Stimulated activated CD8-positive, alpha-beta memory T cell treated with anti-CD3 and anti-CD28 coated beads, Interleukin-4, amount 100 ng/mL, for 1 hour (primary cell): ENCODE measurements around the gene CD300LD.

Experiments
- DNase-seq, 2 donors: peaks; one replicate each; pipeline ENCODE4 v3.0.0-alpha.2; 2020; ENCODE audit warnings: low read depth in 2 of 2, low spot score in 1 of 2

Gene CD300LD

GRCh38 chr17:74545843-74546230 is 46.2 kb downstream of the CD300LD start, which contains the start of gene CD300C:
CD300C (minus strand) TSS chr17:74546115; CDS start chr17:74545782, 333 bp downstream.
- no peak for DNase-seq

- no peak for DNase-seq
These were observed 46.9 kb downstream of the CD300LD start for GRCh38 chr17:74544991-74545842.

- no peak for DNase-seq
These were observed 48.0 kb downstream of the CD300LD start for GRCh38 chr17:74543891-74544760.

DNA sequence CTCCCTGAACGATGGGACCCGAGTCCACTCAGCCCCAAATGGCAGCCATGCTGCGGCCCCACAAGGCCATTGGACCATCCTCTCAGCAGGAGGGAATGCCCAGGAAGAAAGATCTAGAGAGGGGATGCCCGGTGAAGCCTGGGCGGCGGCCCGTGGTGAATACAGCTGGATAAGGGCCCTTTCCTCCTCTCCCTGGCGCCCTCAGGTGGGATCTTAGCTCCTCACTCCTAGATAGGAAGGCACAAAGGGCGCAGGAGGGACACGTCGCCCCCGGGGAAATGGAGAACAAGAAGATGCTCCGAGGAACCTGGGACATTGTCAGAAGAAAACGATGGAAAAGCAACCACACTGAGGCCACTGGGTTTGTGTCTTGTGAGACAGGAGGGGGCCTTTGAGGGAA is 48.7 kb downstream of the CD300LD start:
- DNase-seq: no peak

DNA sequence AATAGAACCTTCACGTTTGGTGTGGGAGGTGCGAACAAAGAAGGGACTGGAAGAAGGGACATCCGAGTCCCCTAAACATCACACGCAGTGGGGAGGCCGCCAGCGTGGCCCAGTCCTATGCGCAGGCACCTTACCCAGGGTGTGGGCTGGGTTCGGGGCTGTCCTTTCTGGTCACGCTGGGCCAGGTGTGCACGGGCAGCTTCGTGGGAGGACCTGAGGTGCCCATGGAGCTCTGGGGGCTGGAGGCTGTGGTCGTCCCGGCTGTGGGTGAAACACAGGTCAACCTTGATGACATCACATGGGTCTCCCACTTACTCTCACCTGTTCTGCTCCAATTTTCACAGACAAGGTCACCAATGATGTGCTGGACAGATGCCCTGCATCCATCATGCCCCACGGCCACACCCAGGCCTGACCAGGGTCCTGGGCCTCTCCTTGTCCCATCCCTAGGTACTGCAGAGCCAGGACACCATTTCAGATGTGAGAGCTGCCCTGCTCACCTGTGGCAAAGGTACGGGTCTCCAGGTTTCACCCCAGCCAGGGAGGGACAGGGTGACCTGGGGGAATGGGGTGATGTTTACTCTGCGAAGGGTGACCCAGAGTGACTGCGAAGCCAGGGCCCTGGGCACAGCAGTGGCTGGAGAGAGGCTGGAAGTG is 49.2 kb downstream of the CD300LD start:
- DNase-seq: no peak

- DNase-seq: no peak
These were observed 49.9 kb downstream of the CD300LD start for GRCh38 chr17:74542166-74542565.

DNA sequence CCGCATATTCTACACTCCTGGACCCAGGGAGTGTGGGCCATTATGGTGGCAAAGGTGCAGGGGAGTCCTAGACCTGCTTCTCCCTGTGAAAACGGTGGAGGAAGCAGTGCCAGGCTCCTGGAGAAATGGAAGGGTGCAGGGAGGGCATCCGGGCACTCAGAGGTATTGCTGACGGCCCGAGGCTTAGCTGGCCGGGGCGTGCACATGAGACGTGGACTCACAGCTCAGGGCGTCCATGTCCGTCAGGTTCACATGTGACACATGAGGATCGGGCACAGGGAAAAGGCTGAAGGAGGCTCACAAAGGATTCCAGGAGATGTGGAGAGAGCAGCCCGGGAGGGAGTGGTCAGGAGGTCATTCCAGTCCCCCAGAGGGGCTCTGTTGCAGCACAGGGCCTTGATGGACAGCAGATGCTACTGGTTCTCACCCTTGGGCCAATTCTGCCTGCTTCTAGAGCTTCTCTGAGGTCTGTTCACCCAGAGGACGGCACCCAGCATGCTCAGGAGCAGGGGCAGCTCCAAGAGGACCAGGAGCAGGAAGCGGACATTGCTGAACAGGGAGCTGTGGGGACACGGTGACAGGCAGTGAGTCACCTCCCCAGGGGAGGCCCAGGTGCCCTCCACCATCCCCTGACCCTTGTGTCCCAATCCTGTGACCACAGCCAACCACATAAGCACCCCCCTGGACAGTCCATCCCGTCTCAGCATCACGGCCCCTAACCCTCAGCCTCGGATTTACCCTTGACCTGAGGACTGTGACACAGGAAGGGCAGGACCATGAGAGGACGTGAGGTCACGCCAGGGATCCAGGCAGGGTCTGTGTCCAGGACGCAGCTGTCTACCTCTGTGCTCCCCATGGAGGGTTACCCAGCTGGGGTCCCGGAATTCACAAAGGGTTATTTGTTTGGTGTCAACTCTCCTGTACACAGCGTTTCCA is 50.6 kb downstream of the CD300LD start:
- no peak for DNase-seq

- DNase-seq: no peak
These were observed 52.7 kb downstream of the CD300LD start for GRCh38 chr17:74539281-74539820.

DNA sequence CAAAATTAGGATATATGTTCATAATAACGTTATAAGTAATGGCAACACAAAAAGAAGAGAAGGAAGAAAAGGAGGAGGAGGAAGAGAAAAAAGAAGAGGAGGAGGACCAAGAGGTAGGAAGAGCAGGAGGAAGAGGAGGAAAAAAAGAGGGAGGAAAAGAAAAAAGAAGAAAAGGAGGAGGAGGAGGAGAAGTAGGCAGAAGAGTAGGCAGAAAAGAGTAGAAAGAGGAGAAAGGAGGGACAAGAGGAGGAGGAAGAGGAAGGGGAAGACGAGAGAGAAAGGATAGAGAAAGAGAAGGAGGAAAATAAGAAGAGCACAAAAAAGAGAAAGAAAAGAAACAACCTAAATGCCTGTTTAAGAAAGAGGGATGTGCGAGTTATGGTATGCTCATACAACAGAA is 55.2 kb downstream of the CD300LD start:
- no peak for DNase-seq

- no peak for DNase-seq
These were observed 60.0 kb downstream of the CD300LD start for GRCh38 chr17:74532115-74532514.

DNA sequence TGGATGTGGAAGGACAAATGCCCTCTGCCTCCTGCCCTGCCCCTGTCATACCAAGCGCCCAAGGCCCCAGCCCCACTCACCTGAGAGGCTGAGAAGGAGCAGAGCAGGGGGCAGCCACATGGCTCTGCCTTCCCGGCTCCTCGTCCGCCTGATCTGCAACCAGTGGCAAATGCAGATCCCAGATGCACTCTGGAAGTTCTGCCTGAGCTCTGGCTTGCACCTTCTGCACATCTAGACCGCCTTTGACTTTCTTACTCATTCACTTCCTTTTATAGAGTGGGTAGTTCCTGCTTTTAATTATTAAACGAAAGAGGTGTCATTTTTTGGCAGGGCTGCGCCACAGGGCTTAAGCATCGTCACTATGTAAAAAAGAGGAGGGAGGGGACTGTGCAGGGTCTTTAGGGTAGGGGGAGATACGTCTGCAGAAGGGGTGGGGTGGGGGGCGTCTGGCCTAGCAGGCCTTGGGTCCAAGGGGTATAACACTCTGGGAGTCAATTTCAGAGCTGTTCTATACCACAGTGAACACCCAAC is 60.8 kb downstream of the CD300LD start, which contains the start of gene CD300LB:
Gene CD300LB, minus strand, starts transcription at position 245 of the 531 bp plus-strand sequence. Its CDS starts 125 bp downstream, at position 120.
- DNase-seq: no peak

- DNase-seq: no peak
These were observed 61.3 kb downstream of the CD300LD start for GRCh38 chr17:74530831-74531150.
